ENCODE results near the gene LGALS1.
A peak's percentile ranks its signal among the peaks of the same experiment; 100 is the strongest.
"Not testable (repeated sequence)": the region's sequence is repeated elsewhere in the genome, so short reads cannot be mapped to it uniquely, and the experiment has no call there.

LGALS1 gene

GRCh38 chr22:37639771-37640590 is 35.5 kb upstream of the LGALS1 start:
- no peak for DNase-seq

GRCh38 chr22:37640591-37641560 is 34.6 kb upstream of the LGALS1 start:
- no peak for DNase-seq

- DNase-seq: no peak
These were observed 33.9 kb upstream of the LGALS1 start for GRCh38 chr22:37641561-37641949.

- peak; percentile 86 for DNase-seq
These were observed 32.1 kb upstream of the LGALS1 start for GRCh38 chr22:37643225-37643847.

- DNase-seq: no peak
These were observed 28.1 kb upstream of the LGALS1 start for GRCh38 chr22:37647317-37647716.

- no peak for DNase-seq
These were observed 27.5 kb upstream of the LGALS1 start for GRCh38 chr22:37647928-37648327.

GRCh38 chr22:37650463-37651136 is 24.8 kb upstream of the LGALS1 start:
- DNase-seq: no peak

- no peak for DNase-seq
These were observed 20.7 kb upstream of the LGALS1 start for GRCh38 chr22:37654563-37655251.

- DNase-seq: no peak
These were observed 20.2 kb upstream of the LGALS1 start for GRCh38 chr22:37655252-37655563.

GRCh38 chr22:37656583-37656982 is 18.9 kb upstream of the LGALS1 start:
- not testable (repeated sequence) for DNase-seq

GRCh38 chr22:37657590-37658132 is 17.8 kb upstream of the LGALS1 start:
- DNase-seq: no peak

GRCh38 chr22:37658133-37659065 is 17.0 kb upstream of the LGALS1 start, which contains the start of gene PDXP:
TSS of gene PDXP (plus strand) at chr22:37658723. CDS start at chr22:37658783, 60 bp downstream.
- DNase-seq: peak; percentile 99

- DNase-seq: no peak
These were observed 16.2 kb upstream of the LGALS1 start for GRCh38 chr22:37659066-37659896.

GRCh38 chr22:37659897-37660708 is 15.3 kb upstream of the LGALS1 start:
- no peak for DNase-seq

- no peak for DNase-seq
These were observed 14.8 kb upstream of the LGALS1 start for GRCh38 chr22:37660709-37661045.

GRCh38 chr22:37661160-37661924 is 14.1 kb upstream of the LGALS1 start:
- peak; percentile 50 for DNase-seq

- no peak for DNase-seq
These were observed 13.4 kb upstream of the LGALS1 start for GRCh38 chr22:37662039-37662438.

- DNase-seq: no peak
These were observed 11.8 kb upstream of the LGALS1 start for GRCh38 chr22:37663521-37664140.
